Liver (tissue), 9 donors: ENCODE measurements around the gene PFKFB3. TPM values are rescaled to one million over a fixed set of nuclear protein-coding genes. Genes with fewer than 3 reads are reported as not detected.

Source experiments
- DNase-seq: peaks from one replicate; pipeline ENCODE4 v3.0.0-alpha.2; 2017; ENCODE audit warnings: low spot score
- H3K27ac ChIP-seq, 2 donors: one replicate each; pipeline ENCODE4 v1.7.0; 2013; ENCODE audit warnings: inconsistent platforms in 2 of 2, low read length in 2 of 2, control low read depth in 1 of 2, low read depth in 1 of 2, mild to moderate bottlenecking in 1 of 2
- H3K27me3 ChIP-seq, 4 donors: one replicate each; pipeline versions ENCODE4 v1.6.1 to v1.7.0; 2013; ENCODE audit warnings: low read length in 3 of 4, inconsistent platforms in 1 of 4, mild to moderate bottlenecking in 1 of 4, moderate library complexity in 1 of 4; ENCODE audit not compliant: control insufficient read depth in 4 of 4, insufficient read depth in 4 of 4
- H3K36me3 ChIP-seq, 4 donors: one replicate each; pipeline versions ENCODE4 v1.6.1 to v1.7.0; 2013; ENCODE audit warnings: low read length in 3 of 4, mild to moderate bottlenecking in 3 of 4, low read depth in 1 of 4, moderate library complexity in 1 of 4; ENCODE audit not compliant: control insufficient read depth in 4 of 4, insufficient read depth in 3 of 4
- H3K4me1 ChIP-seq, 4 donors: one replicate each; pipeline versions ENCODE4 v1.6.1 to v1.7.0; 2013; ENCODE audit warnings: low read length in 3 of 4, mild to moderate bottlenecking in 3 of 4, moderate library complexity in 1 of 4; ENCODE audit not compliant: control insufficient read depth in 4 of 4, insufficient read depth in 4 of 4
- H3K4me3 ChIP-seq, 3 donors: one replicate each; pipeline versions ENCODE4 v1.6.1 to v1.7.0; 2013; ENCODE audit warnings: low read length in 3 of 3, control low read depth in 1 of 3, low read depth in 1 of 3, mild to moderate bottlenecking in 1 of 3
- H3K9ac ChIP-seq, 2 donors: one replicate each; pipeline ENCODE4 v1.7.0; 2013; ENCODE audit warnings: low read length in 2 of 2, mild to moderate bottlenecking in 2 of 2, moderate library complexity in 2 of 2, control low read depth in 1 of 2, low read depth in 1 of 2
- H3K9me3 ChIP-seq, 4 donors: one replicate each; pipeline versions ENCODE4 v1.6.1 to v1.7.0; 2013; ENCODE audit warnings: low read length in 3 of 4; ENCODE audit not compliant: control insufficient read depth in 4 of 4
- ATF3 ChIP-seq: IDR thresholded peaks from 2 replicates; pipeline ENCODE4 v1.6.1; 2016; ENCODE audit warnings: antibody characterized with exemption
- CTCF ChIP-seq: fragments of 150-350 bp; IDR thresholded peaks from 2 replicates; pipeline ENCODE4 v1.5.1; 2017; ENCODE audit warnings: improper control_type of control experiment, low read depth, low read length; ENCODE audit not compliant: missing input control
- EGR1 ChIP-seq, 2 donors: IDR thresholded peaks; 2 replicates each; pipeline ENCODE4 v1.6.1; 2016 to 2018; ENCODE audit warnings: antibody characterized with exemption in 2 of 2, low read depth in 2 of 2
- FOXA1 ChIP-seq: IDR thresholded peaks from 2 replicates; pipeline ENCODE4 v1.6.1; 2016; ENCODE audit warnings: antibody characterized with exemption
- FOXA2 ChIP-seq: IDR thresholded peaks from 2 replicates; pipeline ENCODE4 v1.6.1; 2016; ENCODE audit warnings: antibody characterized with exemption
- GABPA ChIP-seq, 2 donors: IDR thresholded peaks in 1 of 2; conservative IDR thresholded peaks in 1 of 2; 2 replicates each; pipeline ENCODE4 v1.6.1; 2016; ENCODE audit warnings: antibody characterized with exemption in 2 of 2, mild to moderate bottlenecking in 1 of 2, moderate library complexity in 1 of 2
- HNF4A ChIP-seq, 2 donors: conservative IDR thresholded peaks; 2 replicates each; pipeline ENCODE4 v1.6.1; 2016; ENCODE audit warnings: antibody characterized with exemption in 2 of 2, mild to moderate bottlenecking in 2 of 2
- HNF4G ChIP-seq: IDR thresholded peaks from 2 replicates; pipeline ENCODE4 v1.6.1; 2016; ENCODE audit warnings: antibody characterized with exemption
- JUND ChIP-seq, 2 donors: IDR thresholded peaks; 2 replicates each; pipeline ENCODE4 v1.6.1; 2016; ENCODE audit warnings: antibody characterized with exemption in 2 of 2
- NR2F2 ChIP-seq: IDR thresholded peaks from 2 replicates; pipeline ENCODE4 v1.6.1; 2016; ENCODE audit warnings: antibody characterized with exemption
- RAD21 ChIP-seq, 2 donors: IDR thresholded peaks; 2 replicates each; pipeline ENCODE4 v1.6.1; 2016; ENCODE audit warnings: antibody characterized with exemption in 2 of 2, mild to moderate bottlenecking in 2 of 2
- RXRA ChIP-seq, 2 donors: IDR thresholded peaks; 2 replicates each; pipeline ENCODE4 v1.6.1; 2017 to 2018; ENCODE audit warnings: antibody characterized with exemption in 2 of 2, mild to moderate bottlenecking in 1 of 2
- SP1 ChIP-seq: IDR thresholded peaks from 2 replicates; pipeline ENCODE4 v1.6.1; 2018; ENCODE audit warnings: antibody characterized with exemption, mild to moderate bottlenecking
- TAF1 ChIP-seq: conservative IDR thresholded peaks from 2 replicates; pipeline ENCODE4 v1.6.1; 2016; ENCODE audit warnings: antibody characterized with exemption, mild to moderate bottlenecking
- YY1 ChIP-seq: IDR thresholded peaks from 2 replicates; pipeline ENCODE4 v1.6.1; 2016; ENCODE audit warnings: antibody characterized with exemption, mild to moderate bottlenecking
- WGBS: extraction: QIAGEN DNeasy Blood & Tissue Kit; methylation state at CpG from one replicate; pipeline ENCODE4 v1.1.7; 2013; 5-methylcytosine and 5-hydroxymethylcytosine counted together
- polyA plus RNA-seq, 2 donors: library from polyadenylated mRNA; stranded (reverse) in 1 of 2; unstranded in 1 of 2; fragments of 200-250 nt in 1 of 2; fragments of >200 nt in 1 of 2; fragmentation: Nextera tagmentation in 1 of 2; extraction: Ambion mirVana in 1 of 2; gene quantifications; one replicate each; pipeline versions ENCODE4 v1.2.1 to v1.2.3, GENCODE V29; 2013 to 2015
- total RNA-seq, 2 donors: library from RNA; depleted of rRNA; stranded (reverse); fragments of >200 nt; gene quantifications; one replicate each; pipeline ENCODE4 v1.2.3, GENCODE V29; 2014
- TF ChIP-seq, protein P1 (sequence below): IDR thresholded peaks from 2 replicates; pipeline ENCODE4 v1.6.1; 2016; ENCODE audit warnings: antibody characterized with exemption, mild to moderate bottlenecking
- TF ChIP-seq, protein P2 (sequence below): IDR thresholded peaks from 2 replicates; pipeline ENCODE4 v1.6.1; 2016; ENCODE audit warnings: antibody characterized with exemption
- TF ChIP-seq, protein P3 (sequence below): IDR thresholded peaks from 2 replicates; pipeline ENCODE4 v1.6.1; 2016; ENCODE audit warnings: antibody characterized with exemption
- donor health status: healthy.
- donor health status: healthy.
- donor health status: healthy.
- donor health status: healthy.
- donor health status: healthy.

Gene PFKFB3
- total and polyA plus RNA-seq, 4 donors, result 1.6 to 9.1 (median 5.8) TPM

GRCh38 chr10:6220418-6221191 lies 17.9 kb downstream of the PFKFB3 start:
- H3K9ac ChIP-seq, result no peak overlapping the region
- TF ChIP-seq YY1, result no peak
- no peak for TF ChIP-seq ATF3
- TF ChIP-seq JUND (IDR thresholded peaks at IDR 0.05), result no peak
- no peak for TF ChIP-seq NR2F2
- no peak for TF ChIP-seq HNF4G
- no peak for TF ChIP-seq EGR1 (IDR thresholded peaks at IDR 0.05; ENCODE audit: low read depth in 2 of 2)
- TF ChIP-seq SP1, result no peak
- TF ChIP-seq RXRA (IDR thresholded peaks at IDR 0.05), result no peak
- TF ChIP-seq RAD21 (IDR thresholded peaks at IDR 0.05), result no peak
- no peak for TF ChIP-seq CTCF
- TF ChIP-seq, protein P1, sequence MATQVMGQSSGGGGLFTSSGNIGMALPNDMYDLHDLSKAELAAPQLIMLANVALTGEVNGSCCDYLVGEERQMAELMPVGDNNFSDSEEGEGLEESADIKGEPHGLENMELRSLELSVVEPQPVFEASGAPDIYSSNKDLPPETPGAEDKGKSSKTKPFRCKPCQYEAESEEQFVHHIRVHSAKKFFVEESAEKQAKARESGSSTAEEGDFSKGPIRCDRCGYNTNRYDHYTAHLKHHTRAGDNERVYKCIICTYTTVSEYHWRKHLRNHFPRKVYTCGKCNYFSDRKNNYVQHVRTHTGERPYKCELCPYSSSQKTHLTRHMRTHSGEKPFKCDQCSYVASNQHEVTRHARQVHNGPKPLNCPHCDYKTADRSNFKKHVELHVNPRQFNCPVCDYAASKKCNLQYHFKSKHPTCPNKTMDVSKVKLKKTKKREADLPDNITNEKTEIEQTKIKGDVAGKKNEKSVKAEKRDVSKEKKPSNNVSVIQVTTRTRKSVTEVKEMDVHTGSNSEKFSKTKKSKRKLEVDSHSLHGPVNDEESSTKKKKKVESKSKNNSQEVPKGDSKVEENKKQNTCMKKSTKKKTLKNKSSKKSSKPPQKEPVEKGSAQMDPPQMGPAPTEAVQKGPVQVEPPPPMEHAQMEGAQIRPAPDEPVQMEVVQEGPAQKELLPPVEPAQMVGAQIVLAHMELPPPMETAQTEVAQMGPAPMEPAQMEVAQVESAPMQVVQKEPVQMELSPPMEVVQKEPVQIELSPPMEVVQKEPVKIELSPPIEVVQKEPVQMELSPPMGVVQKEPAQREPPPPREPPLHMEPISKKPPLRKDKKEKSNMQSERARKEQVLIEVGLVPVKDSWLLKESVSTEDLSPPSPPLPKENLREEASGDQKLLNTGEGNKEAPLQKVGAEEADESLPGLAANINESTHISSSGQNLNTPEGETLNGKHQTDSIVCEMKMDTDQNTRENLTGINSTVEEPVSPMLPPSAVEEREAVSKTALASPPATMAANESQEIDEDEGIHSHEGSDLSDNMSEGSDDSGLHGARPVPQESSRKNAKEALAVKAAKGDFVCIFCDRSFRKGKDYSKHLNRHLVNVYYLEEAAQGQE, result no peak
- no peak for TF ChIP-seq HNF4A (conservative IDR thresholded peaks at IDR 0.05)
- no peak for TF ChIP-seq TAF1
- TF ChIP-seq, protein P2, sequence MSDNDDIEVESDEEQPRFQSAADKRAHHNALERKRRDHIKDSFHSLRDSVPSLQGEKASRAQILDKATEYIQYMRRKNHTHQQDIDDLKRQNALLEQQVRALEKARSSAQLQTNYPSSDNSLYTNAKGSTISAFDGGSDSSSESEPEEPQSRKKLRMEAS, result no peak
- no peak for TF ChIP-seq FOXA1
- TF ChIP-seq FOXA2, result no peak
- TF ChIP-seq, protein P3, sequence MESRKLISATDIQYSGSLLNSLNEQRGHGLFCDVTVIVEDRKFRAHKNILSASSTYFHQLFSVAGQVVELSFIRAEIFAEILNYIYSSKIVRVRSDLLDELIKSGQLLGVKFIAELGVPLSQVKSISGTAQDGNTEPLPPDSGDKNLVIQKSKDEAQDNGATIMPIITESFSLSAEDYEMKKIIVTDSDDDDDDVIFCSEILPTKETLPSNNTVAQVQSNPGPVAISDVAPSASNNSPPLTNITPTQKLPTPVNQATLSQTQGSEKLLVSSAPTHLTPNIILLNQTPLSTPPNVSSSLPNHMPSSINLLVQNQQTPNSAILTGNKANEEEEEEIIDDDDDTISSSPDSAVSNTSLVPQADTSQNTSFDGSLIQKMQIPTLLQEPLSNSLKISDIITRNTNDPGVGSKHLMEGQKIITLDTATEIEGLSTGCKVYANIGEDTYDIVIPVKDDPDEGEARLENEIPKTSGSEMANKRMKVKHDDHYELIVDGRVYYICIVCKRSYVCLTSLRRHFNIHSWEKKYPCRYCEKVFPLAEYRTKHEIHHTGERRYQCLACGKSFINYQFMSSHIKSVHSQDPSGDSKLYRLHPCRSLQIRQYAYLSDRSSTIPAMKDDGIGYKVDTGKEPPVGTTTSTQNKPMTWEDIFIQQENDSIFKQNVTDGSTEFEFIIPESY, result no peak
- no peak for TF ChIP-seq GABPA (IDR thresholded peaks at IDR 0.05 in 1 of 2, conservative IDR thresholded peaks at IDR 0.05 in 1 of 2)
- H3K27me3 ChIP-seq, result no peaks in the 10 kb centered on the region
- 97% methylated on average over 32 of the region's 32 CpGs for WGBS
- no peak for DNase-seq
- no peaks in the 10 kb centered on the region for H3K4me1 ChIP-seq
- no peak overlapping the region for H3K4me3 ChIP-seq
- H3K36me3 ChIP-seq, result peaks cover 28 to 77% (median 35%) of the 10 kb centered on the region in 4 donors
- H3K27ac ChIP-seq, result no peak overlapping the region
- H3K9me3 ChIP-seq, result no peaks in the 10 kb centered on the region
